ENCODE results near the gene KISS1R. TPM values are rescaled to one million over a fixed set of nuclear protein-coding genes. Genes with fewer than 3 reads are reported as not detected.

Gene KISS1R
- total RNA-seq, 4 donors from 2014 or later: not detected

- Histone ChIP-seq H3K27ac (no peak overlapping the region), H3K4me3 (no peak overlapping the region), H3K27me3 (no peaks in the 10 kb centered on the region), H3K4me1 (peaks cover 27 to 50% (median 40%) of the 10 kb centered on the region in 4 donors), H3K9me3 (no peaks in the 10 kb centered on the region), H3K36me3 (no peaks in the 10 kb centered on the region)
- no peak for TF ChIP-seq CTCF (IDR thresholded peaks at IDR 0.05)
- TF ChIP-seq POLR2AphosphoS5 (IDR thresholded peaks at IDR 0.05): no peak
- no peak for TF ChIP-seq EP300 (IDR thresholded peaks at IDR 0.05; ENCODE audit: low read depth)
- no peak for TF ChIP-seq POLR2A (IDR thresholded peaks at IDR 0.05)
- no peak for DNase-seq
- 90 to 92% methylated on average over 2 to 10 of the region's 10 CpGs for WGBS, 2 donors (ENCODE audit: low coverage in 1 of 2)
- intact Hi-C loops (cut with DNase I; ENCODE audit: low total_unique reads) (no loop called here), in situ Hi-C loops (cut with MboI; ENCODE audit: low pct_ligation_motif_present in 1 of 4, low pct_unique_long_range_greater_than_20kb in 1 of 4, low sequenced_read_pairs in 3 of 4) (no loop called here)
These were observed 19.0 kb downstream of the KISS1R start for GRCh38 chr19:936175-936546.

- H3K4me1 ChIP-seq: peaks cover 36 to 58% (median 44%) of the 10 kb centered on the region in 4 donors
- intact Hi-C loops (cut with DNase I; ENCODE audit: low total_unique reads) (no loop called here), in situ Hi-C loops (cut with MboI; ENCODE audit: low pct_ligation_motif_present in 1 of 4, low pct_unique_long_range_greater_than_20kb in 1 of 4, low sequenced_read_pairs in 3 of 4) (no loop called here)
- H3K9me3 ChIP-seq: no peaks in the 10 kb centered on the region
- H3K4me3 ChIP-seq: no peak overlapping the region
- no peak for DNase-seq
- no peak overlapping the region for H3K27ac ChIP-seq
- TF ChIP-seq POLR2AphosphoS5 (IDR thresholded peaks at IDR 0.05) (no peak), CTCF (IDR thresholded peaks at IDR 0.05) (no peak), POLR2A (IDR thresholded peaks at IDR 0.05) (no peak), EP300 (IDR thresholded peaks at IDR 0.05; ENCODE audit: low read depth) (no peak)
- H3K36me3 ChIP-seq: no peaks in the 10 kb centered on the region
- WGBS, 2 donors (ENCODE audit: low coverage in 1 of 2): 80 to 81% methylated on average over 1 to 16 of the region's 16 CpGs
- no peaks in the 10 kb centered on the region for H3K27me3 ChIP-seq
These were observed 20.1 kb downstream of the KISS1R start for GRCh38 chr19:937259-937694.

GRCh38 chr19:938233-938923, 21.2 kb downstream of the KISS1R start:
- Histone ChIP-seq H3K9me3 (no peaks in the 10 kb centered on the region), H3K4me3 (no peak overlapping the region), H3K36me3 (no peaks in the 10 kb centered on the region), H3K27ac (no peak overlapping the region), H3K27me3 (no peaks in the 10 kb centered on the region), H3K4me1 (peaks cover 29 to 50% (median 37%) of the 10 kb centered on the region in 4 donors)
- WGBS, 2 donors (ENCODE audit: low coverage in 1 of 2): 83 to 94% methylated on average over 7 to 23 of the region's 23 CpGs
- in situ Hi-C loops (cut with MboI; ENCODE audit: low pct_ligation_motif_present in 1 of 4, low pct_unique_long_range_greater_than_20kb in 1 of 4, low sequenced_read_pairs in 3 of 4): no loop called here
- no peak for DNase-seq
- intact Hi-C loops (cut with DNase I; ENCODE audit: low total_unique reads): no loop called here
- TF ChIP-seq EP300 (IDR thresholded peaks at IDR 0.05; ENCODE audit: low read depth) (no peak), POLR2A (IDR thresholded peaks at IDR 0.05) (no peak), POLR2AphosphoS5 (IDR thresholded peaks at IDR 0.05) (no peak), CTCF (IDR thresholded peaks at IDR 0.05) (no peak)

- DNase-seq: no peak
- TF ChIP-seq POLR2AphosphoS5 (IDR thresholded peaks at IDR 0.05): no peak
- no peak for TF ChIP-seq EP300 (IDR thresholded peaks at IDR 0.05; ENCODE audit: low read depth)
- no peak for TF ChIP-seq CTCF (IDR thresholded peaks at IDR 0.05)
- TF ChIP-seq POLR2A (IDR thresholded peaks at IDR 0.05): no peak
- H3K4me1 ChIP-seq: peaks cover 21 to 47% (median 29%) of the 10 kb centered on the region in 4 donors
- H3K9me3 ChIP-seq: no peaks in the 10 kb centered on the region
- H3K4me3 ChIP-seq: no peak overlapping the region
- WGBS, 2 donors (ENCODE audit: low coverage in 1 of 2): 85 to 90% methylated on average over 8 to 22 of the region's 22 CpGs
- H3K36me3 ChIP-seq: no peaks in the 10 kb centered on the region
- in situ Hi-C loops (cut with MboI; ENCODE audit: low pct_ligation_motif_present in 1 of 4, low pct_unique_long_range_greater_than_20kb in 1 of 4, low sequenced_read_pairs in 3 of 4) (no loop called here), intact Hi-C loops (cut with DNase I; ENCODE audit: low total_unique reads) (no loop called here)
- no peaks in the 10 kb centered on the region for H3K27me3 ChIP-seq
- H3K27ac ChIP-seq: no peak overlapping the region
These were observed 22.3 kb downstream of the KISS1R start for GRCh38 chr19:939439-939838.
